ENCODE measurements around the gene DPCD. TPM values are rescaled to one million over a fixed set of nuclear protein-coding genes. Genes with fewer than 3 reads are reported as not detected.
"Not testable (repeated sequence)": the region's sequence is repeated elsewhere in the genome, so short reads cannot be mapped to it uniquely, and the experiment has no call there.

DPCD gene
- total and polyA plus RNA-seq, 2 donors: 13.9 to 21.9 TPM

DNA sequence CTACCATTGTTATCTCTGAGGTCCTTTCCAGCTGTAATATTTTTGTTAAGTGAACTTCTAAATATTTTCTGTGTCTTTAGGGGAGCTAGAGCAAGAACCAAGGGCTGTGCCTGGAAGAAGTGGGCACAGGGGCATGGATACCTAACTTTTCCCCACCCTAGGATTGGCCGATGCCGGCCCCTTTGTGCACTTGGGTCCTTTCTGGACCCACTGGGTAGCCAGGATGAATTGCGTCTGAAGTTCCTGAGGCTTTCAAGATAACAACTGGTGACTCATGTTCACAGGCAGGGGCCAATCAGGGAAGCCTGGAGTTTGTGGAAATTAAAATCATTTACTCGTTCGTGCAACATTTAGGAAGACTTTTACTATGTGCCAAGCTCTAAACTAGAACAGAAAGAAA lies 758 bp downstream of the DPCD start:
- no peak for DNase-seq (ENCODE audit: extremely low spot score)
- Histone ChIP-seq H3K4me3 (ENCODE audit: low read depth, low read length) (peak overlapping the region; percentile 83), H3K36me3 (ENCODE audit: insufficient read depth) (no peaks in the 10 kb centered on the region), H3K4me1 (ENCODE audit: insufficient read depth) (no peaks in the 10 kb centered on the region), H3K27ac (ENCODE audit: low read depth) (no peak overlapping the region)
- 55% methylated on average over 5 of the region's 5 CpGs for WGBS

DNA sequence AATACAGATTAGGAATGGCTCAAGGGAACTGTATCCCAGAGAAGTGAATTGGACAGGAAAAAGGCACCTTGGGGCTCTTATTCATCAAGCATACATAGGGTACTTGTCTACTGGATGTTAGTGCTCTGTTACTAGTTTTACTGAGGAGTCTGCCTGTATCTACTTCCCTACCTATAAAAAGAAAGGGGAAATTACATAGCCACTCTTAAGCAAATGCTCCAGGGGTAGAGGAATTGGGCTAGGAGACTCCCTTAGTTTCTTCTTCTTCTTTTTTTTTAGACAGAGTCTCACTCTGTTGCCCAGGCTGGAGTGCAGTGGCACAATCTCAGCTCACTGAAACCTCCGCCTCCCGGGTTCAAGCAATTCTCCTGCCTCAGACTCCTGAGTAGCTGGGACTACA lies 5.2 kb downstream of the DPCD start:
- H3K27ac ChIP-seq (ENCODE audit: low read depth): not testable (repeated sequence)

DNA sequence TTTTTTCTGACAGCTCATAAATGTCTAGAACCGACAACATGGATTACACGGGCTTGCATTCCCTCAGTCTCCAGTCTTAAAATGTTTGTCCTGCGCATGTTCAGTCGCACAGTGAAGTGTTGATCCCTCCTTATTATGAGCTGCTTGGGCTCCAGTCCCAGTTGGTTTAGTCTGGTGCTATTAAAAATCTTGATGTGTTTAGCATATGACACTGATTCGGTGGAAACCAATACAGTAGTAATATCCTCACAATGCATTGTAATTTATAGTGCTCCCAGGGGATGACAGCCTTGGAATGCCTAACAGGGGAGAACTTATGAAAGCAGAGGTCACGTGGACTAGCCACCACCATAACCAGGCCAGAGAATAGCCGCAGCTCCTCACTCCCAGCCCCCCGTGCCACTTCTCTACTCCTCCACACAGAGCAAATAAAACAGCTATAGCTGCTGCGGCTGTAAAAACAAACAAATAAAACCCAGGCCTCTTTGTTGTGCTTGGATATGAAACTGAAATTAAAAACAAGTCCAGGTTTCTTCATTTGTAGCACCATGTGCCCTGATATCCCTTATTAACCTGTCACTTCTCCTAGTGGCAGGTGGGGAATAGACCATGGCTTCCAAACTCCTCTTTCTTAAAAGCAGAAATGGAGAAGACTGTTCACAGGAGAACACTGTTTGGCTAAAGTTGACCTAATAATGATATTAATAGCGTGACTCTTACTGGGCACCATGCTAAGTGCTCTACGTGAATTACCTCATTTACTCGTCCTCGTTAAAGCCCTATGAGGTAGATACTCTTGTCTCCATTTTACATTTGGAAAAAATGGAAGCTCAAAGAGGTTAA lies 7.7 kb downstream of the DPCD start:
- no peak overlapping the region for H3K4me3 ChIP-seq (ENCODE audit: low read depth, low read length)
- no peak overlapping the region for H3K27ac ChIP-seq (ENCODE audit: low read depth)
- H3K4me1 ChIP-seq (ENCODE audit: insufficient read depth): no peaks in the 10 kb centered on the region
- 69% methylated on average over 13 of the region's 13 CpGs for WGBS
- no peak for DNase-seq (ENCODE audit: extremely low spot score)
- H3K36me3 ChIP-seq (ENCODE audit: insufficient read depth): no peaks in the 10 kb centered on the region

More for the DNA sequence above, 5.2 kb downstream of the DPCD start:
- WGBS: 79% methylated on average over 2 of the region's 2 CpGs
- H3K4me3 ChIP-seq (ENCODE audit: low read depth, low read length); H3K4me1 ChIP-seq (ENCODE audit: insufficient read depth); DNase-seq (ENCODE audit: extremely low spot score); H3K36me3 ChIP-seq (ENCODE audit: insufficient read depth): not testable (repeated sequence)

DNA sequence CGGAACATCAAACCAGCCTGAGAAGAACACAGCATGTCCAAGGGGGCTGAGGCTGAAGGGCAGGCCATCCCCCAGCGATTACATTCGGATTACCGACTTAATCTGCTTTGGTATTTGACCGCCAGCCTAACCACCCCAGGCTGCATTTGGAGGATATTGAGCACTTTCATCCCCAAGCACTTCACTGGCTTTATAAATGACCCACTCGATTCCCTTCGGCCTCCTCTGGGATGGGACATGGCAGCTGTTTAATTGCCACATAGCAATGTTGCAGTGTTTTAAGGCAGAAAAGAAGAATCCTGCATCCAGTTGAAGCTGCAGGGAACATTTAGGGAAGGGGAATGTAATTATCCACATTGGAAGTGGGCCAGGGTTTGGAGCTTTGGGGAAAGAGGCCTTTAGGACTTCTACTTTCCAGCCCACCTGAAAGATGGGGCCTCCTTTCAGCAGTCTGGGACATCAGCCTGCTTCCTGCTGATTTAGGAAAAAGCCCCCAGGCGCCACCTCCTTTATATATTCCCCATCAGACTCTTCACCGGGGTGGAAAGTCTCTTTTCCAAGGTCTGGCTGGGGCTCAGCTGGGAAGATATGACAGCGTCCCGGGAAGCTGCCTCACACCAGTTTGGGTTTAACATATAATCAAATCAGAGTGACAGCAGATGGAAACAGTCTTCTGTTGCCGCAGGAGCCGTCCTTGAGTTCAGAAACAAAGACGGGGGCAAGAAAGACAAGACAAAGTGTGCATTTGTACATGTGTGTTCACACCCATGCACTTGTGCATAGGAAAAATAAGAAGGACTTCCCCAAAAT lies 9.2 kb downstream of the DPCD start:
- WGBS: 69% methylated on average over 14 of the region's 14 CpGs
- H3K36me3 ChIP-seq (ENCODE audit: insufficient read depth): no peaks in the 10 kb centered on the region
- no peak overlapping the region for H3K27ac ChIP-seq (ENCODE audit: low read depth)
- no peak overlapping the region for H3K4me3 ChIP-seq (ENCODE audit: low read depth, low read length)
- H3K4me1 ChIP-seq (ENCODE audit: insufficient read depth): no peaks in the 10 kb centered on the region
- DNase-seq (ENCODE audit: extremely low spot score): no peak

DNA sequence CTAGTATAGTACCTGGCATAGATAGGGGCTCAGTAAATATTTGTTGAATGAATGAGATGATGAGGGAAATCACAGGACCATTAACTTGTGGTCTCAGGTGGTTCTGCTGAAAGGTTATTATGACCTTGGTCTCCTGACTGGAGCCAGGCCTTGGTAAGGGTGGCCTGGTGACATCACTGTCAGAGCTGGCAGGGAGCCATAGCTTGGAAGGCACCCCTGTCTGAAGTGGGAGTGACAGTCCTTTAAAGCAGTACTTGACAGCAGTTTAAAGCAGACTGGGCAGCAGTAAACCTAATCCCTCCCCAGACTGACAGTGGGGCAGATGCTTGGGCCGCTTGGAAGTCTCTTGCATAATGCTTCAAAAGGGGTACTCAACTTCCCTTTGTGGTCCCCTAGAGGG lies 13.4 kb downstream of the DPCD start:
- H3K4me3 ChIP-seq (ENCODE audit: low read depth, low read length): no peak overlapping the region
- no peak overlapping the region for H3K27ac ChIP-seq (ENCODE audit: low read depth)
- no peaks in the 10 kb centered on the region for H3K36me3 ChIP-seq (ENCODE audit: insufficient read depth)
- no peak for DNase-seq (ENCODE audit: extremely low spot score)
- no peaks in the 10 kb centered on the region for H3K4me1 ChIP-seq (ENCODE audit: insufficient read depth)
- WGBS: 91% methylated on average over 1 of the region's 1 CpG

DNA sequence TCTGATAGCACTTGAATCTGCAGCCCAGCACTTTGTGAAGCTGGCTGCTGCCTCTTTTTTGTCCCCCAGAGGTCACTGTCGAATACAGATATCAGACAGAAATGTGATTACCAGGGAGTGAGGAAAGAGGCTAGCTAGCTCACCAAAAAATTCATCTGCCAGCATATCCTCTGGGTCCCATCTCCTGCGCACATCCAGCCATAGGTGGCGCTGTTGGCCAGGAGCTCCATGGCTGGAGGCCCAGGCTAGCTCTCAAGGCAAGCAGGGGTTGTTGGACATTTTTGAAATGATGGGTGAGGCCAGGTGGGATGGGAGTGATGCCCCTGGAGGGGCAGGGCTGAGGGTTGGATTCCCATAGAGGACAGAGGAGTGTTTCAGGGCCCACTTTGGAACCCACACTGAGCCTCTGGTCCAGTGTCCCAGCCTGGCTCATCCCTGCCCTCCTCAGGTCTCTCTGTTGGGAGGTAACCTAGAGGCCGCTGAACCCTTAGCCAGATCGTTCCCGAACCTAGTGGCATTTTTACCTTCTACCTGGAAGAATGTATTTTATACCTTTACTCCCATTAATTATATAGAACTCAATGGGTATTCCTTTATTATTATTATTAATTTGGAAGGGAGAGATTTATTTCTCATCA lies 14.8 kb downstream of the DPCD start:
- DNase-seq (ENCODE audit: extremely low spot score): no peak
- H3K4me3 ChIP-seq (ENCODE audit: low read depth, low read length): no peak overlapping the region
- no peaks in the 10 kb centered on the region for H3K4me1 ChIP-seq (ENCODE audit: insufficient read depth)
- no peak overlapping the region for H3K27ac ChIP-seq (ENCODE audit: low read depth)
- WGBS: 59% methylated on average over 6 of the region's 6 CpGs
- no peaks in the 10 kb centered on the region for H3K36me3 ChIP-seq (ENCODE audit: insufficient read depth)

DNA sequence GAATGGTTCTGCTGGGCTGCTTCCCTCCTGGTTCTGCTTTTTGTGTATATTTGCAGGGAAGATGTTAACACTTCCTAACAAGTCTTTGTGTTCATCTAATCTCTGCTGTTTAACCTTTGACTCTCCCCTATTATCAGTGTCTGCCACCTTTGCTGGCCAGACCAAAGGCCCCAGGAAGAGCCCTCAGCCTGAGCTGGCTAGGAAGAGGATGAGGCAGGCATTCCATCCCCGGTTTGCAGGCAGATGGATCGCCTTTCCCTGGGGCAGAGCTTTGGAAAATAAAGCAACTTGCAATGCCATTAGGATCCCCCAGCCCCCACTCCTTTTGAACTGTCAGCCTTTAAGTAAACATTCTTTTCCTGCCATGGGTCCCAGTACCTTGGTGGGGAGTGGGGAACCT lies 19.0 kb downstream of the DPCD start:
- 25% methylated on average over 2 of the region's 2 CpGs for WGBS
- Histone ChIP-seq H3K27ac (ENCODE audit: low read depth) (no peak overlapping the region), H3K4me1 (ENCODE audit: insufficient read depth) (no peaks in the 10 kb centered on the region), H3K4me3 (ENCODE audit: low read depth, low read length) (no peak overlapping the region), H3K36me3 (ENCODE audit: insufficient read depth) (no peaks in the 10 kb centered on the region)
- no peak for DNase-seq (ENCODE audit: extremely low spot score)

DNA sequence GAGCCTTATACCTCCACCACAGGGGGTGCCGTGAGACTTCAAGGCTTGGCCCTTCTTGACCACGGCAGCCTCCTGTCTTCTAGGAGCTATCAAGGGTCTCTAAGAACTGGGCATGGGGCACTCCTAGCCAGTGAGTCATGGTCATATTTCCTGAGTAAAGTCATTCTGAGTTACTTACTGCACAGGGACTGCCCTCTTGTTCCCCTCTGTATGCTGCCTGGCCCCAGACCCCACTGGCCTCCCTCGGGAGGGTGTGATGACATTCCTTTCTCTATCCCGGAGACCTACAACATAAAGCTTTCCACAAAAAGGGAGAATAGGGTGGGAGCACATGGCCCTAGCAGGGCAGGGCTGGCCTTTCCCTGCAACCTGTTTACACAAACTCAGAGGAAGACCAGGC lies 21.4 kb downstream of the DPCD start:
- no peak overlapping the region for H3K4me3 ChIP-seq (ENCODE audit: low read depth, low read length)
- H3K27ac ChIP-seq (ENCODE audit: low read depth): no peak overlapping the region
- DNase-seq (ENCODE audit: extremely low spot score): no peak
- H3K36me3 ChIP-seq (ENCODE audit: insufficient read depth): no peaks in the 10 kb centered on the region
- 71% methylated on average over 4 of the region's 4 CpGs for WGBS
- H3K4me1 ChIP-seq (ENCODE audit: insufficient read depth): no peaks in the 10 kb centered on the region

DNA sequence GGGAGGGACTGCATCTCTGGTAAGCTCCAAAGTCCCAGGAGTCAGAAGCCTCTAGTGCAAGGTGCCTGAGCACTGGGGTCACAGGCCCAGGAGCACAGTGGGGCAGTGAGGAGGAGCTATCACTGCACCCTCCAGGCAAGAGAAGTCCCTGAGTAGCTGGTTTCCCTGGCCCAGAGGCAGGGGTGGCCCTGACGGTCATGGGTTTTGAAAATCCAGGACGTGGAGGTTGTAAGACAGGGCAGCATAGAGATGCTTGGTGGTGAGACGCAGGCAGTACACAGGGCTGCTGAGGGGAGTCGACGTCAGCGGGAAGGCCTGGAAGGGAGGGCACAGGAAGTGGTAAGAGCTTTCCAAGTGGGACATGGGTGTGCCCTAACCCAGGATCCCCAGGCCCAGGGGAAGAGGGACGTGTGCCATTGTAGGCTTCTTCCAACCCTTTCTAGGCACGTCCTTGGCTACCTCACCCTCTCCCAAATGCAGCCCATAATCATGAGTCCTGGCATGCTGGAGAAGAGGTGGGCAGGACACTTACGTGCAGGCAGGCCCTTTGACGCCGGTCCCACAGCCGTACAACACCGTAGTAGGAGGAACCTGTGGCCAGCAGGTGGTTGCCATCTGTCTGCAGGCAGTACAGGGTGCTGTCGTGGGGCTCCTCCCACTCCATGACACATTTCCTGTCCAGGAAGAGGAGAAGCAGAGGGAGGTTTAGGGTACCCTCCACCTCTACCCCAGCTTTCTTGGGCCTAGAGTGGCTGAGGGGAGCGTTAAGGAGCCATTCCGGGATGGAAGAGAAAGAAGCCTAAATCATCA lies 23.2 kb downstream of the DPCD start:
- no peak overlapping the region for H3K4me3 ChIP-seq (ENCODE audit: low read depth, low read length)
- H3K36me3 ChIP-seq (ENCODE audit: insufficient read depth): no peaks in the 10 kb centered on the region
- no peaks in the 10 kb centered on the region for H3K4me1 ChIP-seq (ENCODE audit: insufficient read depth)
- no peak overlapping the region for H3K27ac ChIP-seq (ENCODE audit: low read depth)
- DNase-seq (ENCODE audit: extremely low spot score): no peak
- 70% methylated on average over 16 of the region's 16 CpGs for WGBS

DNA sequence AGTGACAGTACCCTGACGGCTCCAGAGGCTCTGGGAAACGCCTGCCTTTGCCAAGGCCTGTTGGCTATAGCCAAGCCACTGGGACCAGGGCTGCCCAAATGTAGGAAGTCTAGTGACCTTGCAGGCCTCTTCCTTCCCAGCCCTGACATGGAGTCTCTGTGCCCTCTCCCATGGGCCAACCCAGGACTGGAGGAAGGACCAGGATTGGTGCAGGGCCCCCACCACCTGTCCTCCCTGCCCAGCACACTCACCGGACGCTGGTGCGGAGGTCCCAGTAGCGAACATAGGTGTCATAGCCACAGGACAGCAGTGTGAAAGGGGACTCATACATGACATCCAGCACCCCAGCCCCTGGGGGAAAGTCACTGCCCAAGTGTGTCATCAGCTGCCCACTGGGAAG lies 24.0 kb downstream of the DPCD start:
- WGBS: 90% methylated on average over 6 of the region's 6 CpGs
- Histone ChIP-seq H3K27ac (ENCODE audit: low read depth) (no peak overlapping the region), H3K4me1 (ENCODE audit: insufficient read depth) (no peaks in the 10 kb centered on the region), H3K36me3 (ENCODE audit: insufficient read depth) (no peaks in the 10 kb centered on the region), H3K4me3 (ENCODE audit: low read depth, low read length) (no peak overlapping the region)
- DNase-seq (ENCODE audit: extremely low spot score): no peak

DNA sequence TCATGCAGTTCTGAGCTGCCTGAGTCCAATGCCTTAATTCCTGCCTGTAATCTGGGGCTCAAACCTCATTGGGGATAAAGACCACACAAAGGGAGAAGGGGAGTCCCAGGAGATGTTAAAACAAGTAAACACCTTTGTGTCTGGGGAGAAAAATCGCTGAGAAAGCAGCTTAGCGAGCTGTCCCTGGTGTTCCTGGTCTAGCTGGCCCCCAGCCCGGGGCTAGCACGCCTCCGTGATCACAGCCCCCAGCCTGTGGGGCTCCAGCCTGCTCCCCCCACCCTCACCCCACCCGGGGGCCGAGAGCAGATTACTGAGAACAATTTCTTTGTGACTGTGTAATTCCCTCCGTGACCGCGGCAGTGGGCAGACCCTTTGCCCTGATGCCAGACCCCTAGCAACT lies 24.8 kb downstream of the DPCD start:
- Histone ChIP-seq H3K27ac (ENCODE audit: low read depth) (no peak overlapping the region), H3K4me1 (ENCODE audit: insufficient read depth) (no peaks in the 10 kb centered on the region), H3K4me3 (ENCODE audit: low read depth, low read length) (no peak overlapping the region), H3K36me3 (ENCODE audit: insufficient read depth) (no peaks in the 10 kb centered on the region)
- 59% methylated on average over 10 of the region's 10 CpGs for WGBS
- no peak for DNase-seq (ENCODE audit: extremely low spot score)

DNA sequence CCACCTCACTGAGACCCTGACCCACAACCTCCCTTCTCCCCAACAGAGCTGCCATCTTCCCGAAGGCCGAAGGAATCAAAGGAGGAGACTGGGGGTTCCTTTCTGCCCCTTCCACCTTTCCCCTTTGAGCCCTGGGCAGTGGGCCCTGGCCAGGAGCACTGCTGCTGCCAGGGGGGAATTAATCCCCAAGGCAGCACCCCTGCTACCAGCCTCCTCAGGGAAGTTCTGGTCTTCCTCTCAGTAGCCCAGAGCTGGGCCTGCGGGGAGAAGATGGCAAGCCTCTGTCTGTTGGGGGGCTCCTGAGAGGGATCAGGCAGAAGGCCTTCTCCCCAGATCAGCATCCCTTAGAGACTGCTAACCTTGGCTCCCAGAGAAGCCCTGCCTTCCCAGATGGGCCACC lies 25.5 kb downstream of the DPCD start:
- H3K36me3 ChIP-seq (ENCODE audit: insufficient read depth): no peaks in the 10 kb centered on the region
- WGBS: 92% methylated on average over 3 of the region's 3 CpGs
- no peak for DNase-seq (ENCODE audit: extremely low spot score)
- H3K4me3 ChIP-seq (ENCODE audit: low read depth, low read length): no peak overlapping the region
- H3K4me1 ChIP-seq (ENCODE audit: insufficient read depth): no peaks in the 10 kb centered on the region
- no peak overlapping the region for H3K27ac ChIP-seq (ENCODE audit: low read depth)
